A549 (cell line): ENCODE data around the gene GPLD1. TPM values are rescaled to one million over a fixed set of nuclear protein-coding genes. Genes with fewer than 3 reads are reported as not detected.

ENCODE experiments used
- ATAC-seq, 2 experiments: fragments of 200-7000 bp in 1 of 2; fragments of >200 bp in 1 of 2; cut with Nextera tagmentation in 1 of 2; cut with Tn5 transposase in 1 of 2; 3 replicates each; pipeline versions ENCODE4 v1.8.0 to v1.9.1; 2018 to 2020; ENCODE audit warnings: mild to moderate bottlenecking in 1 of 2, moderate library complexity in 1 of 2
- CTCF ChIA-PET: fragments of 300-600 bp; sonication (Branson Sonifier 250); formaldehyde crosslinking; extraction: SDS; loops from one replicate; lab custom pipeline; 2021; ENCODE audit warnings: antibody characterized with exemption, inconsistent platforms; lab: Yijun Ruan, JAX
- POLR2A ChIA-PET: fragments of 350-600 bp; formaldehyde crosslinking; extraction: SDS; loops from one replicate; lab custom pipeline; 2021; ENCODE audit warnings: antibody characterized with exemption, inconsistent platforms; lab: Yijun Ruan, JAX
- DNase-seq, 2 experiments: peaks; one replicate each; pipeline versions ENCODE4 v3.0.0 to v3.0.0-alpha.2; 2011 to 2016; ENCODE audit warnings: low read depth in 1 of 2, low spot score in 1 of 2
- FAIRE-seq: peaks from 2 replicates; lab custom pipeline; 2011; peaks lifted over from hg19 to GRCh38; lab: Jason Lieb, UNC
- H3K27ac ChIP-seq, 2 experiments: fragments of >200 bp; sonication (Bioruptor Twin); formaldehyde crosslinking; 3 replicates each; pipeline ENCODE4 v1.5.1; 2016 to 2017
- H3K4me1 ChIP-seq: fragments of >200 bp; sonication (Bioruptor Twin); formaldehyde crosslinking; 3 replicates; pipeline ENCODE4 v1.6.1; 2016
- H3K4me2 ChIP-seq: fragments of >200 bp; sonication (Bioruptor Twin); formaldehyde crosslinking; 3 replicates; pipeline ENCODE4 v1.6.1; 2016
- H3K4me3 ChIP-seq: fragments of >200 bp; sonication (Bioruptor Twin); formaldehyde crosslinking; 3 replicates; pipeline ENCODE4 v1.5.1; 2016
- H3K9me3 ChIP-seq: fragments of >200 bp; sonication (Bioruptor Twin); formaldehyde crosslinking; 3 replicates; pipeline ENCODE4 v1.6.1; 2016
- CBX2 ChIP-seq: fragments of 200-600 bp; sonication (generic); IDR thresholded peaks from 2 replicates; pipeline ENCODE4 v1.6.1; 2016; ENCODE audit warnings: low read depth, mild to moderate bottlenecking, borderline replicate concordance
- ELK1 ChIP-seq: fragments of 150-350 bp; IDR thresholded peaks from 2 replicates; pipeline ENCODE4 v1.6.1; 2014; ENCODE audit warnings: low read depth, mild to moderate bottlenecking, low read length
- GATA3 ChIP-seq: IDR thresholded peaks from 2 replicates; pipeline ENCODE4 v1.6.1; 2012; ENCODE audit warnings: borderline replicate concordance
- HES2 ChIP-seq: fragments of >200 bp; sonication (Bioruptor Twin); formaldehyde crosslinking; IDR thresholded peaks from 2 replicates; pipeline ENCODE4 v1.6.1; 2016
- HEYL ChIP-seq: fragments of 250-450 bp; sonication (Bioruptor Pico); IDR thresholded peaks from 2 replicates; pipeline ENCODE4 v1.8.0; 2021; ENCODE audit warnings: mild to moderate bottlenecking, moderate library complexity
- HOXA7 ChIP-seq: fragments of 250-450 bp; sonication (Bioruptor Pico); IDR thresholded peaks from 2 replicates; pipeline ENCODE4 v1.5.0; 2020; ENCODE audit warnings: mild to moderate bottlenecking, moderate library complexity
- JUNB ChIP-seq: fragments of >200 bp; sonication (Bioruptor Twin); formaldehyde crosslinking; IDR thresholded peaks from 2 replicates; pipeline ENCODE4 v1.6.1; 2016
- MAFK ChIP-seq: fragments of 450-650 bp; IDR thresholded peaks from 2 replicates; pipeline ENCODE4 v1.6.1; 2014; ENCODE audit not compliant: partially characterized antibody
- MAZ ChIP-seq: fragments of 150-350 bp; IDR thresholded peaks from 2 replicates; pipeline ENCODE4 v1.6.1; 2014; ENCODE audit warnings: antibody characterized with exemption, low read depth, low read length, borderline replicate concordance
- NR3C1 ChIP-seq: fragments of >200 bp; sonication (Bioruptor Twin); formaldehyde crosslinking; IDR thresholded peaks from 3 replicates; pipeline ENCODE4 v1.6.1; 2017
- PHF8 ChIP-seq: fragments of 200-600 bp; sonication (generic); IDR thresholded peaks from 2 replicates; pipeline ENCODE4 v1.6.1; 2016; ENCODE audit warnings: low read depth, mild to moderate bottlenecking, antibody characterized with exemption, moderate library complexity, borderline replicate concordance
- POLR2A ChIP-seq: IDR thresholded peaks from 2 replicates; pipeline ENCODE4 v1.6.1; 2012; ENCODE audit warnings: mild to moderate bottlenecking, low read length
- POLR2AphosphoS2 ChIP-seq: conservative IDR thresholded peaks from 2 replicates; pipeline ENCODE4 v1.6.1; 2012; ENCODE audit warnings: low read length, improper control_type of control experiment, inconsistent platforms
- RAD21 ChIP-seq, 2 experiments: fragments of >200 bp in 1 of 2; sonication (Bioruptor Twin) in 1 of 2; formaldehyde crosslinking in 1 of 2; IDR thresholded peaks in 1 of 2; conservative IDR thresholded peaks in 1 of 2; 2 replicates in 1 of 2; 3 replicates in 1 of 2; pipeline ENCODE4 v1.6.1; 2012 to 2018; ENCODE audit warnings: inconsistent platforms in 1 of 2
- RARB ChIP-seq: fragments of 250-450 bp; sonication (Bioruptor Pico); IDR thresholded peaks from 2 replicates; pipeline ENCODE4 v1.8.0; 2021; ENCODE audit warnings: mild to moderate bottlenecking, moderate library complexity
- RCOR1 ChIP-seq: fragments of 150-350 bp; IDR thresholded peaks from 2 replicates; pipeline ENCODE4 v1.6.1; 2014; ENCODE audit warnings: antibody characterized with exemption, low read length, low read depth
- SREBF2 ChIP-seq: fragments of 450-650 bp; IDR thresholded peaks from 2 replicates; pipeline ENCODE4 v1.6.1; 2014; ENCODE audit warnings: mild to moderate bottlenecking, moderate library complexity
- USF2 ChIP-seq: fragments of 450-650 bp; IDR thresholded peaks from 2 replicates; pipeline ENCODE4 v1.6.1; 2014; ENCODE audit warnings: antibody characterized with exemption
- ZFP36 ChIP-seq: fragments of 450-650 bp; IDR thresholded peaks from 2 replicates; pipeline ENCODE4 v1.6.1; 2014; ENCODE audit warnings: borderline replicate concordance; ENCODE audit not compliant: partially characterized antibody
- WGBS: methylation state at CpG from one replicate; pipeline ENCODE4 v1.1.6; 2017; ENCODE audit errors: missing lambda C conversion rate; 5-methylcytosine and 5-hydroxymethylcytosine counted together
- polyA plus RNA-seq, 4 experiments: library from polyadenylated mRNA; depleted of rRNA in 3 of 4; stranded (reverse); fragments of >200 nt; fragmentation: RNase III in 1 of 4; extraction: RNeasy Plus Mini Kit Qiagen cat#74134 plus additional on column Dnase treatment in 1 of 4; gene quantifications; 2 replicates in 3 of 4; 3 replicates in 1 of 4; pipeline ENCODE4 v1.2.3, GENCODE V29; 2011 to 2017
- TF ChIP-seq, protein P1 (sequence below): fragments of 250-450 bp; sonication (Bioruptor Pico); IDR thresholded peaks from 2 replicates; pipeline ENCODE4 v1.5.0; 2020; ENCODE audit warnings: low read depth, mild to moderate bottlenecking, moderate library complexity
- TF ChIP-seq, protein P2 (sequence below): fragments of >200 bp; sonication (Bioruptor Twin); formaldehyde crosslinking; IDR thresholded peaks from 3 replicates; pipeline ENCODE4 v1.6.1; 2016
- TF ChIP-seq, protein P3 (sequence below): fragments of >200 bp; sonication (Bioruptor Twin); formaldehyde crosslinking; IDR thresholded peaks from 3 replicates; pipeline ENCODE4 v1.5.1; 2016

The GPLD1 gene
- polyA plus RNA-seq, 2 of the 4 experiments (the other 2 are of a cell fraction), result 1.3 to 2.6 TPM

GRCh38 chr6:24436979-24437378 is 52.4 kb downstream of the GPLD1 start:
- Histone ChIP-seq H3K27ac (no peak overlapping the region), H3K4me3 (no peak overlapping the region), H3K9me3 (no peaks in the 10 kb centered on the region), H3K4me2 (no peak overlapping the region), H3K4me1 (no peaks in the 10 kb centered on the region)
- 91% methylated on average over 10 of the region's 14 CpGs for WGBS
- TF ChIP-seq HOXA7 (no peak), RARB (CRISPR knock-in tag) (no peak), POLR2A (no peak), MAFK (no peak), POLR2AphosphoS2 (no peak), PHF8 (no peak), SREBF2 (no peak), RCOR1 (no peak), HEYL (CRISPR knock-in tag) (no peak), RAD21 (conservative IDR thresholded peaks at IDR 0.05 in 1 of 2, IDR thresholded peaks at IDR 0.05 in 1 of 2) (no peak), MAZ (no peak)
- TF ChIP-seq, protein P1, sequence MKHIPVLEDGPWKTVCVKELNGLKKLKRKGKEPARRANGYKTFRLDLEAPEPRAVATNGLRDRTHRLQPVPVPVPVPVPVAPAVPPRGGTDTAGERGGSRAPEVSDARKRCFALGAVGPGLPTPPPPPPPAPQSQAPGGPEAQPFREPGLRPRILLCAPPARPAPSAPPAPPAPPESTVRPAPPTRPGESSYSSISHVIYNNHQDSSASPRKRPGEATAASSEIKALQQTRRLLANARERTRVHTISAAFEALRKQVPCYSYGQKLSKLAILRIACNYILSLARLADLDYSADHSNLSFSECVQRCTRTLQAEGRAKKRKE (CRISPR knock-in tag), result no peak
- TF ChIP-seq, protein P2, sequence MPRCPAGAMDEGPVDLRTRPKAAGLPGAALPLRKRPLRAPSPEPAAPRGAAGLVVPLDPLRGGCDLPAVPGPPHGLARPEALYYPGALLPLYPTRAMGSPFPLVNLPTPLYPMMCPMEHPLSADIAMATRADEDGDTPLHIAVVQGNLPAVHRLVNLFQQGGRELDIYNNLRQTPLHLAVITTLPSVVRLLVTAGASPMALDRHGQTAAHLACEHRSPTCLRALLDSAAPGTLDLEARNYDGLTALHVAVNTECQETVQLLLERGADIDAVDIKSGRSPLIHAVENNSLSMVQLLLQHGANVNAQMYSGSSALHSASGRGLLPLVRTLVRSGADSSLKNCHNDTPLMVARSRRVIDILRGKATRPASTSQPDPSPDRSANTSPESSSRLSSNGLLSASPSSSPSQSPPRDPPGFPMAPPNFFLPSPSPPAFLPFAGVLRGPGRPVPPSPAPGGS, result no peak
- FAIRE-seq (no peak), ATAC-seq (no peak), DNase-seq (no peak)
- CTCF ChIA-PET, result no interaction called here
- POLR2A ChIA-PET, result no interaction called here

- ChIA-PET POLR2A (no interaction called here), CTCF (no interaction called here)
- WGBS, result 83% methylated on average over 9 of the region's 9 CpGs
- H3K27ac ChIP-seq, result no peak overlapping the region
- H3K9me3 ChIP-seq, result no peaks in the 10 kb centered on the region
- no peak overlapping the region for H3K4me2 ChIP-seq
- H3K4me3 ChIP-seq, result no peak overlapping the region
- no peak for ATAC-seq
- no peak for TF ChIP-seq USF2
- TF ChIP-seq CBX2, result no peak
- TF ChIP-seq HES2, result no peak
- TF ChIP-seq JUNB, result no peak
- no peak for TF ChIP-seq NR3C1
- TF ChIP-seq HEYL (CRISPR knock-in tag), result no peak
- no peak for TF ChIP-seq GATA3
- no peak for TF ChIP-seq ZFP36
- TF ChIP-seq ELK1, result no peak
- TF ChIP-seq, all 56 proteins: peak for 0
- H3K4me1 ChIP-seq, result peaks cover 14% of the 10 kb centered on the region
- no peak for DNase-seq
- no peak for FAIRE-seq
These were observed 56.8 kb downstream of the GPLD1 start for GRCh38 chr6:24432611-24433010.

DNA sequence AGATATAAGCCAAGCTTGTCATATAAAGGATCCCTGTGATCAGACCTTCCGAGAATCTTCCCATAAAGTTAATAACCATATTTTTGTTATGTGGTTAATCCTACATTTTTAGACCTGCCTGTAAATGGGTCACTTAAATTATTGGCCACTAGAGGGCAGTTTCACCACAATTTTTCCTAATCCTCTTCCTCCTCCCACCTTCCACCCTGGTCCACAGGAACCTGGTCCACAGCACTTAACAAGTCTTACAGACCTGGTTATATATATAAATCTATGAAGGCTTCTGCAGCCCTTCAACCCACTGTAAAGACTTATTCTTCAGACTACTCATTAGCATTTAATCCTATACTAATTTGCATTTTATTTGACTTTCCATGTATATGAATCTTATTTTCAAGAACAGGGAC is 58.3 kb downstream of the GPLD1 start:
- Histone ChIP-seq H3K4me3 (no peak overlapping the region), H3K4me2 (no peak overlapping the region), H3K4me1 (peaks cover 14% of the 10 kb centered on the region), H3K27ac (no peak overlapping the region), H3K9me3 (no peaks in the 10 kb centered on the region)
- CTCF ChIA-PET, result interaction anchor here (1.0 to 1.3 kb wide), 2 partner anchors 12 to 64 kb away, joined by 3 read pairs; partner anchors contain the start of gene ALDH5A1
- peak; percentile 28 to 52; a peak in 3 of 5 replicates for TF ChIP-seq RAD21 (conservative IDR thresholded peaks at IDR 0.05 in 1 of 2, IDR thresholded peaks at IDR 0.05 in 1 of 2)
- TF ChIP-seq, protein P2, result no peak
- TF ChIP-seq, protein P3, sequence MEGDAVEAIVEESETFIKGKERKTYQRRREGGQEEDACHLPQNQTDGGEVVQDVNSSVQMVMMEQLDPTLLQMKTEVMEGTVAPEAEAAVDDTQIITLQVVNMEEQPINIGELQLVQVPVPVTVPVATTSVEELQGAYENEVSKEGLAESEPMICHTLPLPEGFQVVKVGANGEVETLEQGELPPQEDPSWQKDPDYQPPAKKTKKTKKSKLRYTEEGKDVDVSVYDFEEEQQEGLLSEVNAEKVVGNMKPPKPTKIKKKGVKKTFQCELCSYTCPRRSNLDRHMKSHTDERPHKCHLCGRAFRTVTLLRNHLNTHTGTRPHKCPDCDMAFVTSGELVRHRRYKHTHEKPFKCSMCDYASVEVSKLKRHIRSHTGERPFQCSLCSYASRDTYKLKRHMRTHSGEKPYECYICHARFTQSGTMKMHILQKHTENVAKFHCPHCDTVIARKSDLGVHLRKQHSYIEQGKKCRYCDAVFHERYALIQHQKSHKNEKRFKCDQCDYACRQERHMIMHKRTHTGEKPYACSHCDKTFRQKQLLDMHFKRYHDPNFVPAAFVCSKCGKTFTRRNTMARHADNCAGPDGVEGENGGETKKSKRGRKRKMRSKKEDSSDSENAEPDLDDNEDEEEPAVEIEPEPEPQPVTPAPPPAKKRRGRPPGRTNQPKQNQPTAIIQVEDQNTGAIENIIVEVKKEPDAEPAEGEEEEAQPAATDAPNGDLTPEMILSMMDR, result peak; percentile 49
- POLR2A ChIA-PET, result no interaction called here
- FAIRE-seq (no peak), ATAC-seq (peak; percentile 66 to 78; a peak in 4 of 6 replicates), DNase-seq (peak; percentile 33 to 57)
- 31% methylated on average over 1 of the region's 1 CpG for WGBS
